ENCODE data around the gene ZNF385B.

DNA sequence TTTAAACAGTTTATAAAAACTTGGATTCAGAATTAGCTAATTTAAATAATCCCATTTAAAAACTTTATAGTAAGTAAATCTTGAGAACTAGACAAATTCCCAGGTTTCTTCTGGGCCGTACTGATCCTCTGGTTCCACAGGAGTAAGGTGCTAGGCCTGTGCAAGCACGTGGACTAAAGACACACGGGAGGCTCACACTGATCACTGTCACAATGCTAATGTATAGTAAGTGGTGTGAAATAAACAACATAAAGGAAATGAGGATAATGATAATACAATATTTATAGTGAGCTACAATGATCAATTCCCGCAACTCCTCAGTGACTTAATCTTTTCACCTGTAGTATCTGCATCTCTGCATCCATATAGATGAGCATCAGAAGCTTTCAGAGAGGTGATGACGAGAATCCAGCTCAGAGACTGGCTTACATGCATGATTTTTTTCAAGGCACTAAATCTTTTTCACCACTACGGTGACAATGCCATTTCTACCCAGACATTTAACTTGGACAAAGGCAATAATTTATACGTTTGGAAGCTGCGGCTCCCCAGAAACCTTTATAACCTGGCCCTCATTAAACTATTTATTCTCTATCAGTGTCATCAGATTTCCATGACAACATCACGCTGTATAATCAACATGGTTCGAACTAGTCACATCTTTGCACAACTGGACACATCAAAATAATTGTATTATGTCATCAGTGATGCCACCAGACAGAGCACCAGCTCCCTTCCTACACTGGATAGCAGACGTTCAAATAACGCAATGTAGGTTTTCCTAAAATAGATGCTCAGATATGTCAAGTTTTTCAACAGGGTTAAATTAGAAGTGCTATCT is 196.2 kb downstream of the ZNF385B start:
- TF ChIP-seq, protein P1, sequence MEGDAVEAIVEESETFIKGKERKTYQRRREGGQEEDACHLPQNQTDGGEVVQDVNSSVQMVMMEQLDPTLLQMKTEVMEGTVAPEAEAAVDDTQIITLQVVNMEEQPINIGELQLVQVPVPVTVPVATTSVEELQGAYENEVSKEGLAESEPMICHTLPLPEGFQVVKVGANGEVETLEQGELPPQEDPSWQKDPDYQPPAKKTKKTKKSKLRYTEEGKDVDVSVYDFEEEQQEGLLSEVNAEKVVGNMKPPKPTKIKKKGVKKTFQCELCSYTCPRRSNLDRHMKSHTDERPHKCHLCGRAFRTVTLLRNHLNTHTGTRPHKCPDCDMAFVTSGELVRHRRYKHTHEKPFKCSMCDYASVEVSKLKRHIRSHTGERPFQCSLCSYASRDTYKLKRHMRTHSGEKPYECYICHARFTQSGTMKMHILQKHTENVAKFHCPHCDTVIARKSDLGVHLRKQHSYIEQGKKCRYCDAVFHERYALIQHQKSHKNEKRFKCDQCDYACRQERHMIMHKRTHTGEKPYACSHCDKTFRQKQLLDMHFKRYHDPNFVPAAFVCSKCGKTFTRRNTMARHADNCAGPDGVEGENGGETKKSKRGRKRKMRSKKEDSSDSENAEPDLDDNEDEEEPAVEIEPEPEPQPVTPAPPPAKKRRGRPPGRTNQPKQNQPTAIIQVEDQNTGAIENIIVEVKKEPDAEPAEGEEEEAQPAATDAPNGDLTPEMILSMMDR (IDR thresholded peaks at IDR 0.05; ENCODE audit: insufficient read depth, low read length, poor library complexity, severe bottlenecking), result no peak
- no peak for TF ChIP-seq EZH2phosphoT487 (conservative IDR thresholded peaks at IDR 0.05; ENCODE audit: low read length)
